ENCODE data around the gene LGI1.

- TF ChIP-seq CTCF (IDR thresholded peaks at IDR 0.05): no peak
- TF ChIP-seq POLR2AphosphoS5 (IDR thresholded peaks at IDR 0.05; ENCODE audit: low read depth, low read length): no peak
- TF ChIP-seq SIN3A (IDR thresholded peaks at IDR 0.05; ENCODE audit: borderline replicate concordance, insufficient read depth, low read depth, low read length): no peak
- TF ChIP-seq REST (IDR thresholded peaks at IDR 0.05; ENCODE audit: insufficient read depth in 1 of 2, low read depth in 2 of 2, low read length in 1 of 2): no peak
Observed at GRCh38 chr10:93790439-93790838, 32.7 kb downstream of the LGI1 start.

Data from Panc1 (cell line).